Measurements from ENCODE around the gene CPZ. TPM values are rescaled to one million over a fixed set of nuclear protein-coding genes. Genes with fewer than 3 reads are reported as not detected.

The CPZ gene
- total and polyA plus RNA-seq, 2 of the 4 experiments (the other 2 are of a cell fraction), result 0.90 to 10.3 TPM

DNA sequence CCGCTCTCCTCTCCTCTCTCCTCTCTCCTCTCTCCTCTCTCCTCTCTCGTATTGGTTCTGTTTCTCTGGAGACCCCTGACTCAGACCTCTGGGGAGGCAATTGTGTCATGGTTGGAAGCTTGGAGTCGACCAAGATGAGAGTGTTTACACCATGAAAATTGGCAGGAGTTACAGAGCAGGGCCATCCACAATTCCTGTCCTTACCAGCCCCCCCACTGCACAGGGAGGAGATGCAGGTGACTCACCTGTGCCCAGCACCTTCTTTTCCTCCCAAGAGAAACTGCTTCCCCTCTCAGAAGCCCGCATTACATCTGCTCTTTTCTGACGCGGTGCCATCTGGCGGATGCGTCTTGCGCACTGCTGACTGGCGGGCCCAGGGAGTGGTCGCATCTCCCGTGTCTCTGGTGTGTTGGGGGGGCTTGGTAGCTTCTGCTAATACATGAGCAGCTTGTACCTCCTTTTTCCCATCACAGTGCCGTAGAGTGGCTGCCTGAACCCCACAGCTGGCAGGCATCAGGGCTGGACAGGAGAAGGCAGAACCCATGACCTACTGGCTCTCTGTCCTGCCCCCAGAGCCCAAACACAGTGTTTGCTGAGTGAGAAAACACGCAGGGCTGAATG lies 43.7 kb upstream of the CPZ start:
- H2BK5ac ChIP-seq (ENCODE audit: low read depth, low read length, poor library complexity, severe bottlenecking), result no peak overlapping the region
- no peak overlapping the region for H4K8ac ChIP-seq (ENCODE audit: low read depth in 2 of 2, low read length in 2 of 2)
- H3K4me1 ChIP-seq (ENCODE audit: control insufficient read depth, insufficient read depth, low read length), result peaks cover 2% of the 10 kb centered on the region; the same call in 1 of the 2 replicates
- no peak overlapping the region for H3K23ac ChIP-seq (ENCODE audit: low read depth, low read length)
- no peak overlapping the region for H2AFZ ChIP-seq (replicated peaks; ENCODE audit: low read length, poor library complexity)
- no peaks in the 10 kb centered on the region for H4K20me1 ChIP-seq (ENCODE audit: insufficient read depth, low read length)
- H3K14ac ChIP-seq (replicated peaks; ENCODE audit: low read depth, low read length), result no peak overlapping the region
- H2AK9ac ChIP-seq (replicated peaks; ENCODE audit: low read depth, low read length, poor library complexity), result no peak overlapping the region
- no peak overlapping the region for H2AK5ac ChIP-seq (ENCODE audit: low read depth, low read length)
- H3K36me3 ChIP-seq (ENCODE audit: control insufficient read depth, insufficient read depth, low read length), result no peaks in the 10 kb centered on the region
- no peak overlapping the region for H3K4me3 ChIP-seq (ENCODE audit: insufficient read depth, low read depth, low read length)
- no peak overlapping the region for H4K91ac ChIP-seq (ENCODE audit: insufficient read depth, low read depth, low read length)
- H3K4ac ChIP-seq (ENCODE audit: low read depth, low read length), result no peak overlapping the region
- no peaks in the 10 kb centered on the region for H3K9me1 ChIP-seq (ENCODE audit: insufficient read depth, low read length)
- TF ChIP-seq MAZ (IDR thresholded peaks at IDR 0.05; ENCODE audit: borderline replicate concordance, low read depth, low read length) (no peak), BHLHE40 (IDR thresholded peaks at IDR 0.05; ENCODE audit: low read depth, low read length) (no peak), NFE2L2 (IDR thresholded peaks at IDR 0.05; ENCODE audit: low read depth, low read length) (no peak), POLR2A (IDR thresholded peaks at IDR 0.05; ENCODE audit: low read depth, low read length) (no peak), MAFK (IDR thresholded peaks at IDR 0.05; ENCODE audit: low read depth, low read length) (no peak), SMC3 (IDR thresholded peaks at IDR 0.05; ENCODE audit: low read depth, low read length) (no peak), CEBPB (IDR thresholded peaks at IDR 0.05; ENCODE audit: low read depth, low read length) (no peak), CHD1 (IDR thresholded peaks at IDR 0.05; ENCODE audit: low read depth, low read length) (no peak), RAD21 (IDR thresholded peaks at IDR 0.05; ENCODE audit: low read length) (no peak), MXI1 (IDR thresholded peaks at IDR 0.05; ENCODE audit: borderline replicate concordance, low read depth, low read length) (no peak), RFX5 (IDR thresholded peaks at IDR 0.05; ENCODE audit: low read depth, low read length) (no peak), RCOR1 (IDR thresholded peaks at IDR 0.05; ENCODE audit: insufficient replicate concordance, low read length) (no peak), FOS (IDR thresholded peaks at IDR 0.05; ENCODE audit: low read depth, low read length) (no peak)
- TF ChIP-seq, protein P1, sequence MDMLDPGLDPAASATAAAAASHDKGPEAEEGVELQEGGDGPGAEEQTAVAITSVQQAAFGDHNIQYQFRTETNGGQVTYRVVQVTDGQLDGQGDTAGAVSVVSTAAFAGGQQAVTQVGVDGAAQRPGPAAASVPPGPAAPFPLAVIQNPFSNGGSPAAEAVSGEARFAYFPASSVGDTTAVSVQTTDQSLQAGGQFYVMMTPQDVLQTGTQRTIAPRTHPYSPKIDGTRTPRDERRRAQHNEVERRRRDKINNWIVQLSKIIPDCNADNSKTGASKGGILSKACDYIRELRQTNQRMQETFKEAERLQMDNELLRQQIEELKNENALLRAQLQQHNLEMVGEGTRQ (IDR thresholded peaks at IDR 0.05; ENCODE audit: low read depth, low read length), result no peak
- TF ChIP-seq, protein P2, sequence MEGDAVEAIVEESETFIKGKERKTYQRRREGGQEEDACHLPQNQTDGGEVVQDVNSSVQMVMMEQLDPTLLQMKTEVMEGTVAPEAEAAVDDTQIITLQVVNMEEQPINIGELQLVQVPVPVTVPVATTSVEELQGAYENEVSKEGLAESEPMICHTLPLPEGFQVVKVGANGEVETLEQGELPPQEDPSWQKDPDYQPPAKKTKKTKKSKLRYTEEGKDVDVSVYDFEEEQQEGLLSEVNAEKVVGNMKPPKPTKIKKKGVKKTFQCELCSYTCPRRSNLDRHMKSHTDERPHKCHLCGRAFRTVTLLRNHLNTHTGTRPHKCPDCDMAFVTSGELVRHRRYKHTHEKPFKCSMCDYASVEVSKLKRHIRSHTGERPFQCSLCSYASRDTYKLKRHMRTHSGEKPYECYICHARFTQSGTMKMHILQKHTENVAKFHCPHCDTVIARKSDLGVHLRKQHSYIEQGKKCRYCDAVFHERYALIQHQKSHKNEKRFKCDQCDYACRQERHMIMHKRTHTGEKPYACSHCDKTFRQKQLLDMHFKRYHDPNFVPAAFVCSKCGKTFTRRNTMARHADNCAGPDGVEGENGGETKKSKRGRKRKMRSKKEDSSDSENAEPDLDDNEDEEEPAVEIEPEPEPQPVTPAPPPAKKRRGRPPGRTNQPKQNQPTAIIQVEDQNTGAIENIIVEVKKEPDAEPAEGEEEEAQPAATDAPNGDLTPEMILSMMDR (conservative IDR thresholded peaks at IDR 0.05; ENCODE audit: low read depth, low read length), result no peak
- TF ChIP-seq, protein P3, sequence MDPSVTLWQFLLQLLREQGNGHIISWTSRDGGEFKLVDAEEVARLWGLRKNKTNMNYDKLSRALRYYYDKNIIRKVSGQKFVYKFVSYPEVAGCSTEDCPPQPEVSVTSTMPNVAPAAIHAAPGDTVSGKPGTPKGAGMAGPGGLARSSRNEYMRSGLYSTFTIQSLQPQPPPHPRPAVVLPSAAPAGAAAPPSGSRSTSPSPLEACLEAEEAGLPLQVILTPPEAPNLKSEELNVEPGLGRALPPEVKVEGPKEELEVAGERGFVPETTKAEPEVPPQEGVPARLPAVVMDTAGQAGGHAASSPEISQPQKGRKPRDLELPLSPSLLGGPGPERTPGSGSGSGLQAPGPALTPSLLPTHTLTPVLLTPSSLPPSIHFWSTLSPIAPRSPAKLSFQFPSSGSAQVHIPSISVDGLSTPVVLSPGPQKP (IDR thresholded peaks at IDR 0.05; ENCODE audit: borderline replicate concordance, low read depth, low read length), result no peak
- ATAC-seq (ENCODE audit: low read depth) (no peak), DNase-seq (no peak)
- no TSS peak for BruUV-seq (replicated peaks)
- intact Hi-C loops (cut with micrococcal nuclease) (no loop called here), dilution Hi-C loops (cut with HindIII; ENCODE audit: low sequenced_read_pairs, unreplicated experiment) (no loop called here), in situ Hi-C loops (cut with MboI; ENCODE audit: low sequenced_read_pairs) (no loop called here)
- no peak overlapping the region for H2BK120ac ChIP-seq (ENCODE audit: low read depth, low read length)
- H3K27me3 ChIP-seq (ENCODE audit: control insufficient read depth, insufficient read depth, low read length), result peaks cover 35% of the 10 kb centered on the region
- no peak overlapping the region for H3K27ac ChIP-seq (ENCODE audit: insufficient read depth, low read length)
- H3K18ac ChIP-seq (ENCODE audit: low read depth, low read length), result no peak overlapping the region
- peaks cover 2% of the 10 kb centered on the region for H3K9me3 ChIP-seq (ENCODE audit: control insufficient read depth, insufficient read depth, low read length)
- no peaks in the 10 kb centered on the region for H3K79me1 ChIP-seq (ENCODE audit: low read depth in 1 of 2, low read length in 2 of 2)
- no peak overlapping the region for H3K4me2 ChIP-seq (ENCODE audit: low read depth, low read length)
- H3K56ac ChIP-seq (ENCODE audit: extremely low read depth, insufficient read depth, low read length), result no peak overlapping the region
- no peak overlapping the region for H4K5ac ChIP-seq (ENCODE audit: low read depth, low read length)
- POLR2A ChIA-PET (ENCODE audit: unreplicated experiment), result no interaction called here
- no peak overlapping the region for H2BK15ac ChIP-seq (ENCODE audit: low read depth, low read length)
- WGBS, 2 experiments (ENCODE audit: extremely low coverage in 2 of 2, insufficient read length in 1 of 2), result no CpG with 5 or more reads among the region's 14 CpGs
- no peak overlapping the region for H2BK20ac ChIP-seq (ENCODE audit: low read depth, low read length)
- CTCF ChIA-PET, result no interaction called here
- no peak overlapping the region for H3K9ac ChIP-seq (ENCODE audit: low read depth, low read length)
